Measurements from ENCODE around the gene CCDC88B.

The CCDC88B gene

GRCh38 chr11:64369440-64370421, 29.7 kb downstream of the CCDC88B start:
- no peak for TF ChIP-seq CTCF (IDR thresholded peaks at IDR 0.05; ENCODE audit: low read length, missing control alignments)

DNA sequence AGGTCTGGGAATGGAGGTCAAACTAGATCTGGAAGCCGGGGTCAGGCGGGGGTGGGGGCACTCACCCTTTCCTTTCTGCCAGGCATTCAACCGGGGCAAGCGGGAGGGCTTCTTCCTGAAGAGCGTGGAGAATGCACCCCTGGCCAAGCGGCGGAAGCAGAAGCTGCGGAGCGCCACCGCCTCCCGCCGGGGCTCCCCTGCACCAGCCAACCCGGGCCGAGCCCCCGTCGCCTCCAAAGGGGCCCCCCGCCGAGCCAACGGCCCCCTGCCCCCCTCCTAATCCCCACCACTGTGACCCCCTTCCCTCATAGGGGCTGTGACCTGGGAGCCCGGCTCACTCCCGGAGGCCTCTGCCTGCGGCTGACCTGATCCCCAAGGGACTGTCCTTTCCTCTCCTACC, 31.2 kb downstream of the CCDC88B start:
- TF ChIP-seq CTCF (IDR thresholded peaks at IDR 0.05; ENCODE audit: low read length, missing control alignments): no peak
- no peak for DNase-seq (ENCODE audit: low read depth)
- no peak overlapping the region for H3K4me3 ChIP-seq (replicated peaks; ENCODE audit: low read depth, low read length)

More at GRCh38 chr11:64369440-64370421, 29.7 kb downstream of the CCDC88B start:
- H3K4me3 ChIP-seq (replicated peaks; ENCODE audit: low read depth, low read length): no peak overlapping the region
- DNase-seq (ENCODE audit: low read depth): no peak

GRCh38 chr11:64372021-64372420, 32.0 kb downstream of the CCDC88B start:
- H3K4me3 ChIP-seq (replicated peaks; ENCODE audit: low read depth, low read length): no peak overlapping the region
- TF ChIP-seq CTCF (IDR thresholded peaks at IDR 0.05; ENCODE audit: low read length, missing control alignments): no peak
- DNase-seq (ENCODE audit: low read depth): no peak

GRCh38 chr11:64372802-64373597, 33.0 kb downstream of the CCDC88B start:
- no peak for TF ChIP-seq CTCF (IDR thresholded peaks at IDR 0.05; ENCODE audit: low read length, missing control alignments)
- no peak for DNase-seq (ENCODE audit: low read depth)

DNA sequence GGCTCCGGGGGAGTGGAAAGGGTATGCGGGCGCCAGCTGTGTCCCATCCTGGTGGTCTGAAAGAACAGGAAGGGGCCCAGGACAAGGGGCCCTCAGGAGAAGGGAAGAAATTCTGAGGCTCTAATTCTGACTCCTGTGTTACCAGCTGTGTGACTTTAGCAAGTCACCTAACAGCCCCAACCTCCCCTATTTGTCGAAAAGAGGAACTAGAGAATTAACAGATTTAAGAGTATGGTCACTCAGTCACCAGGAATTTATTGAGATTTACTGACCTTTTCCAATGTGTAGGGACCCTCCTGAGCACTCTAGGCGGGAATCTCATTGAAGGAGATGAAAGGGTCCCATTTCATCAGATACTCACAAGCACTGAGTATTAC, 33.6 kb downstream of the CCDC88B start:
- no peak overlapping the region for H3K4me3 ChIP-seq (replicated peaks; ENCODE audit: low read depth, low read length)
- no peak for DNase-seq (ENCODE audit: low read depth)
- TF ChIP-seq CTCF (IDR thresholded peaks at IDR 0.05; ENCODE audit: low read length, missing control alignments): no peak

More at GRCh38 chr11:64372802-64373597, 33.0 kb downstream of the CCDC88B start:
- H3K4me3 ChIP-seq (replicated peaks; ENCODE audit: low read depth, low read length): no peak overlapping the region

DNA sequence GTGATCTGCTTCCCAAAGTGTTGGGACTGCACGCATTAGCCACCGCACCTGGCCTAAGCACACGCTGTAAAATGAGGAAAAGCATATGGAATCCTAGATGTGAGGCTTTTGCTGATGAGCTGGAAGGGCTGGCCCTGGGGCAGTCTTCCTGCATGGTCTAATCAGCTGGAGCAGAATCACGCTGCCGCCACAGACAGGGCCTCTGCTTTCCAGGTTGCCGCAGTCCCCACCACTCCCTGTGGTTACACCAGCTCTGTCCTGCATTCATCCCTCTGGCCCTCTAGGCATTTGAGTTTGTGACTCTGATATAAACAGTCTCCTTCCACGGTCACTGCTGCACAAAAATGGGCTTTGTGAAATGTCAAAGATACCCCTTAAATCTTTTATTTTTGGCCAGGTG, 36.1 kb downstream of the CCDC88B start:
- TF ChIP-seq CTCF (IDR thresholded peaks at IDR 0.05; ENCODE audit: low read length, missing control alignments): no peak
- no peak overlapping the region for H3K4me3 ChIP-seq (replicated peaks; ENCODE audit: low read depth, low read length)
- no peak for DNase-seq (ENCODE audit: low read depth)
